GM19455 (cell line): Measurements from ENCODE around the gene OR1K1.
"Not testable (repeated sequence)": the region's sequence is repeated elsewhere in the genome, so short reads cannot be mapped to it uniquely, and the experiment has no call there.

Source experiments
- ATAC-seq: cut with Tn5 transposase; IDR thresholded peaks from one replicate; pipeline ENCODE4 v1.9.1; 2021; ENCODE audit not compliant: unreplicated experiment

OR1K1 gene

GRCh38 chr9:122812736-122813135, 12.8 kb downstream of the OR1K1 start:
- ATAC-seq = no peak

DNA sequence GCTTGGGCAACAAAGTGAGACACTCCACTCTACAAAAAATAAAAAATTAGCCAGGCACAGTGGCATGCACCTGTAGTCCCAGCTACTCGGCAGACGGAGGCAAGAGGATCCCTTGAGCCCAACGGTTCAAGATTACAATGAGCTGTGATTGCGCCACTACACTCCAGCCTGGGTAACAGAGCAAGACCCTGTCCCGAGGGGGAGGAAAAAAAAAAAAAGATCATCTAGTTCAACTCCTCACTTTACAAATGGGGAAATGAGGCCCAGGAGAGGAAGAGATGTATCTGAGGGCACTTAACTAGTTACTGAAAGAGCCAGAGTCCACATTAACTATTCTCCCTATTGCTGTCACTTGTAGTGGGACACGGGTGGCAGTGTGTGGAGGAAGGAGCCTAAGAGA, 14.6 kb downstream of the OR1K1 start:
- ATAC-seq = no peak

DNA sequence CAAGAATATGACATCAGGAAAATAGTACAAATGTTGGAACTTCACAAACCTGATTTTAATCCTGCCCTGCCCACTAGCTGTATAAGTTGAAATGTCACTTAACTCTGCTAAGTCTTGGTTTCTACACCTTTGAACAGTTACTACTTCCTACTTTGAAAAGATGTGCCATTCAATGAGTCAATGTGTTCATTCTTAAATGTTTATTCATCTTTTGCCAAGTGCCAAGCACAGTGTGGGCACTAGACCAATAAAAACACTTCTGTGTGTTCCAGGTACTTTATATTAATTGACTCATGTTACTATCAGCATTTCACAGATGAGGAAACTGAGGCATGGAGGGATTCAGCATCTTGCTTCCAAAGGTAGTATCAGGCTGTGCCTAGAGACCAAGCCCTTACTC, 15.6 kb downstream of the OR1K1 start:
- no peak for ATAC-seq

- no peak for ATAC-seq
Measured at GRCh38 chr9:122816163-122816867, 16.4 kb downstream of the OR1K1 start.

DNA sequence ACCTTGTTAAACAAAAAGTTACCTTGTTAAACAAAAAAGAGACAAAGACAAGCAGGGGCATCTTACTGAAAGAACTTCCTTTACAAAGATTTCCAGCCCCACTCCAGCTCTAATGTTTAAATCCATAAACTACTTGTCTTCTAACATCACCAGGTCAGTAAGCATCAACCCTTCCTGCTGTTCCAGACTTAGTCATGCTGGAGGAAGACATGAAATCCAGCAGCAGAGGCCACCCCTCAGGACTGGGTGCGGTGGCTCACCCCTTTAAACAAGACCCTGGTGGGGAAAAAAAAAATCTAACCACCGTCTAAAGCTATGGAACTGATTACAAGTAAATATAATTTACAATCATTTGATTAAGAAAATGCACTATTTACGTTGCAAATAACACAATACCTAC, 19.4 kb downstream of the OR1K1 start:
- no peak for ATAC-seq

DNA sequence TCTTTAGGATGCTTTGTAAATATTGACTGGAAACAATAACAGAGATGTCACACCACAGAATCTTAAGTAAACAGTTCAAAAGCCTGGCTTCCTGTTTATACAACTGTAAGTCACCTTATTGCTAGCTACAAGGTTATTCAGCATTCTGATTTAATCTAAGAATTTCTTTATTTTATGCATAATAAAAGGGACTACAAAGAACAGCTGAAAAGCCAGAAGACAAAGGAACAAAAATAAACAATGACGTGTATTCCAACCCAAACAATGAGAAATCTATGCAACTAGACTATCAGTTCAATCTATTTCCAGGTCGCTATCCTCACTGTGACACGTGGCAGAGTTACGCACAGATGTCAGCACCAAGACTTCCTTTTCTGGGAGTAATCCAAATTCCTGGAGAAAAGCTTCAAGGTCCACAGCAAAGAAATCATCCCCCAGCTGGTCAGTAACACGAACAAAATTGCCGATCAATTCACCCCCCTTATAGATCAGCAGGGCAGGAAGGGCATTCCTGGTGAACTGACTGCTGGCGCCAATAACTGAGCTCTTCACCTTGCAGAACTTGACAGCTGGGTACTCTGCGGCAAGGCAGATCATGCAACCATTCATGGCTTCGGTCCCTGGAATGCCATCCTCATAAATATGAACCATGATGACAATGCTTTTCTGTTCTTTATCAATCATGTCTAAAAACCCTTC, 20.0 kb downstream of the OR1K1 start:
- ATAC-seq = no peak

GRCh38 chr9:122820490-122820845, 20.5 kb downstream of the OR1K1 start:
- no peak for ATAC-seq

DNA sequence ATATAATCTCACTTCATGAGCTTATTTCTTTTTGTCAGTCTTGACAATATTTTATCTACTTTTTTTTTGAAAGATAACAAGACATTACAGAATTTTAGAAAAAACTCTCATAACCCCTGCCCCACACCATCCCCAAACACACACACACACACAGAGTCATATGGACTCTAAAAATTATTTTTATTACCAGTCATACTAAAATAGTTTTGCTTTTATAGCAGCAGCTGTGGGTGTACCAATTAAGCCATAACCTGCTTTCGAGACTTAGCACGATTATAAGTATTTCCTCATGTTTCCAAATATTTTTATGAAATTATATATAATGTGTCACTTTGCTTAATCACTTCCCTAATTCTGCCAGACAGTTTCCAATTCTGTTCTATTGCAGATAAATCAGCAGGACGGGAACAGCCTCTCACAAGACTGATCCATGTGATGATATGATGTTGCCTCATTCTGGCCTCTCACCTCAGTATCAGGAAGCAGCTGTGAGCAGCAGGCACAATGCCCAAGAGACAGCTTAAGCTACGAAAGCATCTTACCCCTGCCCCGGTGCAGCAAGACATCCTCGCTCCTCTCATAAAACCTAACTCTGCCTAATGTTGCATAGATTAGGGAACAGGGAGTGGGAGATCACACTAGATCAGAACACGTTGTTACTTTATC, 21.5 kb downstream of the OR1K1 start:
- no peak for ATAC-seq

GRCh38 chr9:122822056-122822455, 22.1 kb downstream of the OR1K1 start:
- no peak for ATAC-seq

GRCh38 chr9:122822938-122823337, 23.0 kb downstream of the OR1K1 start:
- no peak for ATAC-seq

DNA sequence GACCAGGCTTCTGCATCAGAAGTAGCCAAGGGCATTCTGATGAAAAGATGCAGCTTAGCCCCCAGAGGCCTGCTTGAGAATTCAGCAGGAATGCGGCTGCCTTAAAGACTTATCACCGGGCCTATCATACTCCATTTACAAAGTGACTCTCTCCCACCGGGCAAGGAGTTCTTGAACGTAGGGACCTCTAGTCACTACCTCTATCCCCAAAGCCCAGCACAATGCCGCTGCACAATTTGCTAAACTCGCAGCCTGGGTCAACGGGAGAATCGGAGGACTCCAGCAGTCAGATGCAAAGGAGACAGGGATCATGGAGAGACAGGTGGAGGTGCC, 27.8 kb downstream of the OR1K1 start:
- peak; percentile 6 for ATAC-seq

DNA sequence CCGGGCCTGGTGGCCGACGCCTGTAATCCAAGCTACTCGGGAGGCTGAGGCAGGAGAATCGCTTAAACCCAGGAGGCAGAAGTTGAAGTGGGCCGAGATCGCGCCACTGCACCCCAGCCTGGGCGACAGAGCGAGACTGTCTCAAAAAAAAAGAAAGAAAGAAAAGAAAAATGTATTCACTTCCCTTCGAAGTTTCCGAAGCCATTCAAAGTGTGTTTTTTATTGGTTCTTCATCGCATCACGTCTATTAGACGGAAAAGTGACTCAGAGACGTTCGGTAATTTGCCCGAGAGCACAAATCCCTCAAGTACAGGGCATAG, 29.0 kb downstream of the OR1K1 start:
- ATAC-seq = not testable (repeated sequence)

DNA sequence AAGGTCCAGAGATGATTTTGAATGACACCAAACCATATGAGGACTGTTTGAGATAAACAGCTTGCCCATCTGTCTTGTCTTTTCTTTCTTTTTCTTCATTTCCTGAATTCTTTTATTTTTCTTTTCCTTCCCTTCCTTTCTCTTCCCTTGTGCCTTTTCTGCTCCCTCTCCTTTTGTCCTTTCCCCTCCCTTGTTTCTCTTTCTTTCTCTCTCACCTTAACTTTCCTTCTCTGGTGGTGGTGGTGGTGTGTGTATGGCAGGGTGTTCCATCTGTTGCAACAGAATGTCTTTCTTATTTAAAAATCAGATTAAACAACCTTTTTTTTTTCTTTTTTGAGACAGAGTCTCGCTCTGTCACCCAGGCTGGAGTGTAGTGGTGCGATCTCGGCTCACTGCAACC, 32.3 kb downstream of the OR1K1 start:
- no peak for ATAC-seq

- no peak for ATAC-seq
Measured at GRCh38 chr9:122835313-122835731, 35.4 kb downstream of the OR1K1 start.

- ATAC-seq = no peak
Measured at GRCh38 chr9:122837266-122837850, 37.4 kb downstream of the OR1K1 start.

GRCh38 chr9:122838441-122838840, 38.5 kb downstream of the OR1K1 start:
- not testable (repeated sequence) for ATAC-seq

DNA sequence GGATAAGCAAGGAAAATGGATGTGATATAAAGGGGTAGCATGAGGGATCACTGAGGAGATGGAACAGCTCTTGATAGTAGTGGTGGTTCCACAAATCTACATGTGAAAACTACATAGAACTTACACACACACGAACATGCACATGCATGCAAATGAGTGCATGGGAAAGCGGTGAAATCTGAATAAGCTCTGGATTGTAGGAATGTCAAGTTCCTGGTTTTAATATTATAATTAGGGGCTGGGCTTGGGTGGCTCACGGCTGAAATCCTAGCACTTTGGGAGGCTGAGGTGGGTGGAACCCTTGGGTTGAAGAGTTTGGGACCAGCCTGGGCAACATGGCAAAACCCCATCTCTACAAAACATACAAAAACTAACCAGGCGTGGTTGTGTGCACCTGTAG, 41.6 kb downstream of the OR1K1 start:
- ATAC-seq = no peak

- ATAC-seq = no peak
Measured at GRCh38 chr9:122844137-122844536, 44.2 kb downstream of the OR1K1 start.

DNA sequence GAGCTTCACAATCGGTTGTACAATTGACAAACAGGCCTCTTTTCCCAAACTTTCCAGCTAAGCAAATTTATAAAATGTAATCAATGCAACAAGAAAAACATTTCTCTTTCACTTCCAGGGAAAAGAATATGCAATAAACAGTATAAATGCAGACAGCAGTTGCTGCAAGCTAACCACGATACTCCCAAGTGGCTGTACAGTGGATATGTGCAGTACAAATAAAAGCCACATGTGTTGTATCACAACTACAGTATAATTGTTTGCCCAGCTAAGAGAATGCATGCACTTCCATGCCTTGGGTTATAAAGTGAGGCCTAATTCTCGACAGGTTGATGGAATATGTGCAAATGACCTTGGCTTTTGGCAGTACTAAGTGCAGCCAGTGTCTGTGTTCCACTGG, 45.2 kb downstream of the OR1K1 start:
- no peak for ATAC-seq

DNA sequence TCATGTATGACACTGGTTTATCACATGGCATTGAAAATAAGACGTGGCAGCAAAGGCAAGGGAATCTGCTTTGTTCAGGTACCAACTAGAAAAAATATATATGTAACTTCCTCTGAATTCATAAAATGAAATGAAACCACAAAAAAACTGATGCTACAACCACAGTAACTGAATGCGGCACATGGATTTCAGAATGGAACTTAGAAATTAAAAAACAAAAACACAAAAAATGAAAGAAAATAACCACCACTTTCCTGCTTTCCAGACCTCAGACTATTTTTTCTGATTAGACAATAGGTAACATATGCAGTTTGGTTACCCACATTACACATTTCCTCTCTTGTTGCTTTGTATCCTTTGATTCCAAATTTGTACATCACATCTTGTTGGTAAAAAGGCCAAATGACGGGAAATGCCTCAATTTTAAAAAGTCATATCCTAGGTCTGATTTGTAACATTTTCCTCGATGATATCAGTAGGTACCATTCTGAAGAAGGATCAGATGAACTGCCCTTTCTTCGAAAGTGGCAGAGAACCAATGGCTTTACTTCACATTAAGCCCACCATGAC, 46.5 kb downstream of the OR1K1 start:
- ATAC-seq = no peak

GRCh38 chr9:122848256-122848943, 48.5 kb downstream of the OR1K1 start:
- no peak for ATAC-seq
